Glutamatergic neuron (in vitro differentiated cells): ENCODE data around the gene MGST2. TPM values are rescaled to one million over a fixed set of nuclear protein-coding genes. Genes with fewer than 3 reads are reported as not detected.
A peak's percentile ranks its signal among the peaks of the same experiment; 100 is the strongest.
"Not testable (repeated sequence)": the region's sequence is repeated elsewhere in the genome, so short reads cannot be mapped to it uniquely, and the experiment has no call there.

Source experiments
- DNase-seq: peaks from one replicate; pipeline ENCODE4 v3.0.0; 2022
- H3K27ac Mint-ChIP-seq: one replicate; pipeline ENCODE4 v1.8.0; 2020; ENCODE audit warnings: mild to moderate bottlenecking, mixed read lengths, inconsistent platforms; ENCODE audit not compliant: unreplicated experiment
- H3K27me3 Mint-ChIP-seq: one replicate; pipeline ENCODE4 v1.8.0; 2020; ENCODE audit warnings: mild to moderate bottlenecking, moderate library complexity, mixed read lengths, inconsistent platforms; ENCODE audit not compliant: unreplicated experiment
- H3K36me3 Mint-ChIP-seq: one replicate; pipeline ENCODE4 v1.8.0; 2020; ENCODE audit warnings: mild to moderate bottlenecking, mixed read lengths, inconsistent platforms; ENCODE audit not compliant: unreplicated experiment
- H3K4me1 Mint-ChIP-seq: one replicate; pipeline ENCODE4 v1.8.0; 2020; ENCODE audit warnings: mild to moderate bottlenecking, low read depth, mixed read lengths, inconsistent platforms; ENCODE audit not compliant: unreplicated experiment
- H3K4me3 Mint-ChIP-seq: one replicate; pipeline ENCODE4 v1.8.0; 2020; ENCODE audit warnings: mild to moderate bottlenecking, mixed read lengths, inconsistent platforms; ENCODE audit not compliant: unreplicated experiment
- H3K9me3 Mint-ChIP-seq: one replicate; pipeline ENCODE4 v1.8.0; 2020; ENCODE audit warnings: mild to moderate bottlenecking, moderate library complexity, mixed read lengths, inconsistent platforms; ENCODE audit not compliant: unreplicated experiment
- total RNA-seq: library from RNA; stranded (reverse); fragmentation: NEBNext Ultra II Directional; extraction: Animal tissue kit (Norgen Biotek cat#: 25700); gene quantifications from one replicate; pipeline ENCODE4 v1.2.1, GENCODE V29; 2021; ENCODE audit not compliant: unreplicated experiment
- TF ChIP-seq, protein P1 (sequence below): fragments of 200-600 bp; sonication (generic); IDR thresholded peaks from one replicate; pipeline ENCODE4 v1.5.0; 2021; ENCODE audit not compliant: partially characterized antibody, unreplicated experiment

Gene MGST2
- total RNA-seq, 1 donor from 2014 or later, result 6.9 TPM

DNA sequence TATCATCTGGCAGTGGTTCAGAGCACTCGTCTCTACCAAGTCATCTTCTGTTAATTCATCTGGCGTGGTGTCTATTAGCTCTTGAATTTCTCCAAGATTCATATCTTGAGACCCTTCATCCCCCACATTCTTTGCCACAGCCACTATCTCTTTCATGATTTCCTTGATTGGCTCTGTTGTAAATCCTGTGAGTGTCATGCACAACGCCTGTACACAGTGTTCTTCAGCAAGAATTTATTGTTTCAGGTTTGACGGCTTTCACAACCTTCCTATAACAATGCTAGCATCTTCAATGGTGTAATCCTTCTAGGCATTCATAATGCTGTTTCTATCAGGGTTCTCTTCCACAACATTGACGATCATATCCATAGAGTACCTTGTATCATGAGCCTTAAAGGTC is 30.9 kb downstream of the MGST2 start:
- Mint-ChIP-seq H3K4me3 (no peak overlapping the region), H3K27ac (no peak overlapping the region), H3K4me1 (peaks cover 4% of the 10 kb centered on the region), H3K36me3 (no peaks in the 10 kb centered on the region), H3K9me3 (peaks cover 2% of the 10 kb centered on the region), H3K27me3 (no peaks in the 10 kb centered on the region)
- TF ChIP-seq, protein P1, sequence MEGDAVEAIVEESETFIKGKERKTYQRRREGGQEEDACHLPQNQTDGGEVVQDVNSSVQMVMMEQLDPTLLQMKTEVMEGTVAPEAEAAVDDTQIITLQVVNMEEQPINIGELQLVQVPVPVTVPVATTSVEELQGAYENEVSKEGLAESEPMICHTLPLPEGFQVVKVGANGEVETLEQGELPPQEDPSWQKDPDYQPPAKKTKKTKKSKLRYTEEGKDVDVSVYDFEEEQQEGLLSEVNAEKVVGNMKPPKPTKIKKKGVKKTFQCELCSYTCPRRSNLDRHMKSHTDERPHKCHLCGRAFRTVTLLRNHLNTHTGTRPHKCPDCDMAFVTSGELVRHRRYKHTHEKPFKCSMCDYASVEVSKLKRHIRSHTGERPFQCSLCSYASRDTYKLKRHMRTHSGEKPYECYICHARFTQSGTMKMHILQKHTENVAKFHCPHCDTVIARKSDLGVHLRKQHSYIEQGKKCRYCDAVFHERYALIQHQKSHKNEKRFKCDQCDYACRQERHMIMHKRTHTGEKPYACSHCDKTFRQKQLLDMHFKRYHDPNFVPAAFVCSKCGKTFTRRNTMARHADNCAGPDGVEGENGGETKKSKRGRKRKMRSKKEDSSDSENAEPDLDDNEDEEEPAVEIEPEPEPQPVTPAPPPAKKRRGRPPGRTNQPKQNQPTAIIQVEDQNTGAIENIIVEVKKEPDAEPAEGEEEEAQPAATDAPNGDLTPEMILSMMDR, result no peak
- DNase-seq, result no peak

DNA sequence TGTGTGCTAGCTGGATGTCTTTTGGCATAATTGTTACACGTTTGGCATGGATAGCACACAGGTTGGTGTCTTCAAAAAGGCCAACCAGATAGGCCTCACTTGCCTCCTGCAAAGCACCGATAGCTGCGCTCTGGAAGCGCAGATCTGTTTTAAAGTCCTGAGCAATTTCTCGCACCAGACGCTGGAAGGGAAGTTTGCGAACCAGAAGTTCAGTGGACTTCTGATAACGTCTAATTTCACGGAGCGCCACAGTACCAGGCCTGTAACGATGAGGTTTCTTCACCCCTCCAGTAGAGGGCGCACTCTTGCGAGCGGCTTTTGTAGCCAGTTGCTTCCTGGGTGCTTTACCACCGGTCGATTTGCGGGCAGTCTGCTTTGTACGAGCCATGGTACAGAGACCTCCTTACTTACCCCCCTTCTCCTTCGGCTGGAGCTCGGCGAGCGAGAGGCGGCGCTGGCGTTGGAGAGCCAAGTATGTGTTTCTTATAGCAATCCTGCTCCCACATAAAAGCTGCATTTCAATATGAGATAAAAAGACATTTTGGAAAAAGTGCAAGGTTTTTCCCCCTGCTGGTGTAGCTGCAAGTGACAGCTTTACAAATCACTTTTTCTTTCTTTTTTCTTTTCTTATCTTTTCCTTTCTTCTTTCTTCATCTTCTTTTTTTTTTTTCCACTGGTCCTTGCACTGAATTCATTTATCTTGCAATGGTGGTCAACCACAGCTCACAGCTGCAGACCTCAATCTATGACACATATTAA is 32.7 kb downstream of the MGST2 start:
- not testable (repeated sequence) for H3K27me3 Mint-ChIP-seq, H3K36me3 Mint-ChIP-seq, H3K9me3 Mint-ChIP-seq, H3K27ac Mint-ChIP-seq, H3K4me1 Mint-ChIP-seq, H3K4me3 Mint-ChIP-seq, DNase-seq
- TF ChIP-seq, protein P1, result peak; percentile 57

DNA sequence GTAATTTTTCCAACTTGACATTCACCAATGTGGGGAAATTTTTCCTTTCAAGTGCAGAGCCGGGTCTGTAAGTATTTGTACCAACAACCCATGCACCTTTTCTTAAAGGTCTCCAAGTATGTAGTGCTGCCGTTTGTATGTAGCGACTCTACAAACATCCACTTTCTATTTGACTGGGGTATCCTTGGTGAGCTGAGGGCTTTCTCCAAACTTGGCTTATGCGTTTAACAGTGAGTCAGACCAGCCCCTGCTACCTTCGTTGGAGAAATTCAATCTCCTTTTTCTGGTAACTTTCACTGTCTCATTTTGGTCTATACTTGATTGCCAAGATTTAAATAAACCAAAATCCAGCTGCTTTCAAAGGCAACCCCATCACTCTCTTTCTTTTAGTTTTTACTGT is 34.9 kb downstream of the MGST2 start:
- no peak for DNase-seq
- no peak overlapping the region for H3K4me3 Mint-ChIP-seq
- H3K9me3 Mint-ChIP-seq, result peaks cover 2% of the 10 kb centered on the region
- H3K27ac Mint-ChIP-seq, result no peak overlapping the region
- peaks cover 5% of the 10 kb centered on the region for H3K36me3 Mint-ChIP-seq
- H3K4me1 Mint-ChIP-seq, result no peaks in the 10 kb centered on the region
- TF ChIP-seq, protein P1, result no peak
- peaks cover 2% of the 10 kb centered on the region for H3K27me3 Mint-ChIP-seq

DNA sequence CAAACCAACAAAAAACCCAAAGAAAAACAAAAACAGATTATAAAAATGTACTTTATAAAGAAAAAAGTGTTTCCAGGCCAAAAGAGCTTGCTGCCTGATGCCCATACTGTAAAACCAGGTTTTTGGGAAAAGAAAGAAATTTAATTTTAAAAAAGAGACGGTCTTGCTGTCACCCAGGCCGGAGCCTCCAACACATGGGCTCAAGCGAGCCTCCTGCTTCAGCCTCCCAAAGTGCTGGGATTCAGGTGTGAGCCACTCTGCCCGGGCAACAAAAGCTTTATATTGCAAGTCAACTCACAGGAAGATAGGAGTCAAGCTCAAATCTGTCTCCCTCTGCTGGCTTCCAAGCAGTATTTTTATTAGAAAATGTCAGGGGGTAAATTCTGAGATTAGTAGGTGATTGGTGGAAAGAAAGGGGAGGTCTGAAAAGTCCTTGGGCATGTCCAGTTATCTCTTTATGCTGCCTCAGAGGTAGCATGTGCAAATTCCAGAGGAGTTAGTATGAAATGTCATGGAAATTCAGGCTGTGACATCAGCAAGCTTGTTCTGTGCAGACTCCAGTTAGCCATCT is 39.4 kb downstream of the MGST2 start:
- peaks cover 2% of the 10 kb centered on the region for H3K27me3 Mint-ChIP-seq
- H3K9me3 Mint-ChIP-seq, result peaks cover 11% of the 10 kb centered on the region
- no peak overlapping the region for H3K4me3 Mint-ChIP-seq
- H3K4me1 Mint-ChIP-seq, result no peaks in the 10 kb centered on the region
- peaks cover 5% of the 10 kb centered on the region for H3K36me3 Mint-ChIP-seq
- TF ChIP-seq, protein P1, result peak; percentile 30
- H3K27ac Mint-ChIP-seq, result no peak overlapping the region
- DNase-seq, result no peak

DNA sequence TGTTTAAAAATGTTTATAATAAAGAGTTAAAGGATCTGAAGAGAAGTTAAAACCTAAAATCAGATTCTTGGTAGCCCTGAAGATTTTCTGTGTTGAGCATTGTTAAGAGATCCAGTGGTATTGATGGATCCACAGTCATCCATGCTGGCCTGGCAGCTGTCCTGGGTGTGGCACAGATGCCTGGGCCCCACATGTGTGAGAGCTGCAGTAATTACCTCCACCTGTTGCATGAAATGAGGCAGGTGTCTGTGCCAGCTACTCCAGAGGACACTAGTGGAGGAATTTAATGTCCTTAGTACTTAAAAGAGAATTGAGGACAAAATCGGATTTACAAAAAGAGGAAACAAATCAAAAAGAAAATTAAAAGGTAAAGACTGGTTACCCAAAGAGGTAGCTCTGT is 44.0 kb downstream of the MGST2 start:
- TF ChIP-seq, protein P1, result no peak
- H3K9me3 Mint-ChIP-seq, result peaks cover 14% of the 10 kb centered on the region
- no peak for DNase-seq
- H3K4me3 Mint-ChIP-seq, result no peak overlapping the region
- H3K27me3 Mint-ChIP-seq, result peaks cover 6% of the 10 kb centered on the region
- peaks cover 4% of the 10 kb centered on the region for H3K36me3 Mint-ChIP-seq
- no peak overlapping the region for H3K27ac Mint-ChIP-seq
- no peaks in the 10 kb centered on the region for H3K4me1 Mint-ChIP-seq
